B cell (primary cell): Measurements from ENCODE around the gene TMEM87B.

Experiments
- EZH2 ChIP-seq: IDR thresholded peaks from 2 replicates; pipeline ENCODE4 v1.6.1; 2012; ENCODE audit warnings: borderline replicate concordance, low read depth, mild to moderate bottlenecking, moderate library complexity, low read length; ENCODE audit not compliant: insufficient read depth, poor library complexity, severe bottlenecking
- TF ChIP-seq, protein P1 (sequence below): fragments of 200-600 bp; IDR thresholded peaks from one replicate; pipeline ENCODE4 v1.8.0; 2022; ENCODE audit warnings: antibody characterized with exemption, mild to moderate bottlenecking

DNA sequence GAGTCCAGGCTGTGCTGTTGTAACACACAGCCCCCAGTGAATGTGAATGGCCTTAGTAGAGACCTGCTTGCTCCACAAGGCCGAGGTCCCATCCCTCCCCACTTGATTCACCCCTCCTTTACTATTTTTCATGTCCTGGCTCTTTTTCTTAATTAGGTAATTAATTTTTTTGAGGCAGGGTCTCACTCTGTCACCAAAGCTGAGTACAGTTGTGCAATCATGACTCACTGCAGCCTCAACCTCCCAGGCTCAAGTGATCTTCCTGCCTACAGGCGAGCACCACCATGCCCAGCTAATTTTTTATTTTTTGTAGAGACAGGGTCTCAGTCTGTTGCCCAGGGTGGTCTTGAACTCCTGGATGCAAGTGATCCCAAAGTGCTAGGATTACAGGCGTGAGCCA is 102.4 kb downstream of the TMEM87B start:
- TF ChIP-seq, protein P1, sequence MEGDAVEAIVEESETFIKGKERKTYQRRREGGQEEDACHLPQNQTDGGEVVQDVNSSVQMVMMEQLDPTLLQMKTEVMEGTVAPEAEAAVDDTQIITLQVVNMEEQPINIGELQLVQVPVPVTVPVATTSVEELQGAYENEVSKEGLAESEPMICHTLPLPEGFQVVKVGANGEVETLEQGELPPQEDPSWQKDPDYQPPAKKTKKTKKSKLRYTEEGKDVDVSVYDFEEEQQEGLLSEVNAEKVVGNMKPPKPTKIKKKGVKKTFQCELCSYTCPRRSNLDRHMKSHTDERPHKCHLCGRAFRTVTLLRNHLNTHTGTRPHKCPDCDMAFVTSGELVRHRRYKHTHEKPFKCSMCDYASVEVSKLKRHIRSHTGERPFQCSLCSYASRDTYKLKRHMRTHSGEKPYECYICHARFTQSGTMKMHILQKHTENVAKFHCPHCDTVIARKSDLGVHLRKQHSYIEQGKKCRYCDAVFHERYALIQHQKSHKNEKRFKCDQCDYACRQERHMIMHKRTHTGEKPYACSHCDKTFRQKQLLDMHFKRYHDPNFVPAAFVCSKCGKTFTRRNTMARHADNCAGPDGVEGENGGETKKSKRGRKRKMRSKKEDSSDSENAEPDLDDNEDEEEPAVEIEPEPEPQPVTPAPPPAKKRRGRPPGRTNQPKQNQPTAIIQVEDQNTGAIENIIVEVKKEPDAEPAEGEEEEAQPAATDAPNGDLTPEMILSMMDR, result no peak
- no peak for TF ChIP-seq EZH2
